ENCODE measurements around the gene EFHD2. TPM values are rescaled to one million over a fixed set of nuclear protein-coding genes. Genes with fewer than 3 reads are reported as not detected.
A peak's percentile ranks its signal among the peaks of the same experiment; 100 is the strongest.
"Not testable (repeated sequence)": the region's sequence is repeated elsewhere in the genome, so short reads cannot be mapped to it uniquely, and the experiment has no call there.

The EFHD2 gene
- total RNA-seq, 8 experiments from 2014 or later: 9.1 to 67.9 (median 14.4) TPM

- in situ Hi-C loops (cut with MboI; ENCODE audit: low pct_unique_long_range_greater_than_20kb in 2 of 9, low sequenced_read_pairs in 9 of 9, unreplicated experiment in 9 of 9): no loop called here
- ATAC-seq (replicated peaks in 6 of 8): no peak
- H3K4me3 ChIP-seq: no peak overlapping the region
- H3K27ac ChIP-seq: no peak overlapping the region
- no peaks in the 10 kb centered on the region for H3K4me1 ChIP-seq (replicated peaks in 1 of 2)
- WGBS, 10 experiments: 31 to 100% (median 86%) methylated on average over 1 to 3 of the region's 3 CpGs
These were observed 44.6 kb downstream of the EFHD2 start for GRCh38 chr1:15454256-15454655.

DNA sequence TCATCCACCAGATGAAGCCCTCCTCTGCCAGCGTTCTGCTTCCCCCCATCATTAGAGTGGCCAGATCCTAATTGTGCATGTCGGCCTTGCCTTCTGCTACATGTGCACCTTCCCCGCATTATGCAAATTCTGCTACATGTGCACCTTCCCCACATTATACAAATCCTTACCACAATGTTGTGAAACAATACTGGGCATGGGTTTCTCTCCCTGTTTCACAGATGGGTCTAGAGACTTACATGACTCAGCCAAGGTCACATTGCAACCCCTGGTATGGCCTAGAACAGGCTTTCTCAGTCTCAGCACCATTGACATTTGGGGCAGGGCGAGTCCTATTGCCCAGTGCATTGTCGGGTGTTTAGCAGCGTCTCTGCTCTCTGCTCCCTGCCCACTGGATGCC is 45.8 kb downstream of the EFHD2 start:
- WGBS, 10 experiments: 0 to 100% (median 80%) methylated on average over 1 to 6 of the region's 6 CpGs; no CpG with 5 or more reads in 3 of the 10 experiments
- in situ Hi-C loops (cut with MboI; ENCODE audit: low pct_unique_long_range_greater_than_20kb in 2 of 9, low sequenced_read_pairs in 9 of 9, unreplicated experiment in 9 of 9): no loop called here
- ATAC-seq (replicated peaks in 6 of 8): no peak

GRCh38 chr1:15456313-15456954 is 46.7 kb downstream of the EFHD2 start, which contains the start of gene CELA2A:
TSS of gene CELA2A (plus strand) at chr1:15456732. CDS start at chr1:15456754, 22 bp downstream.
- ATAC-seq (replicated peaks in 6 of 8): no peak
- H3K4me1 ChIP-seq (replicated peaks in 1 of 2): peaks cover 6 to 7% of the 10 kb centered on the region in 2 donors
- no peak within 1 kb of the TSS for H3K4me3 ChIP-seq
- in situ Hi-C loops (cut with MboI; ENCODE audit: low pct_unique_long_range_greater_than_20kb in 2 of 9, low sequenced_read_pairs in 9 of 9, unreplicated experiment in 9 of 9): no loop called here
- 56 to 100% (median 86%) methylated on average over 2 to 8 of the region's 8 CpGs; no CpG with 5 or more reads in 2 of the 10 experiments for WGBS, 10 experiments
- no peak within 1 kb of the TSS for H3K27ac ChIP-seq

More for the DNA sequence above, 45.8 kb downstream of the EFHD2 start:
- H3K4me3 ChIP-seq: no peak overlapping the region
- no peak overlapping the region for H3K27ac ChIP-seq
- peaks cover 6 to 7% of the 10 kb centered on the region in 2 donors for H3K4me1 ChIP-seq (replicated peaks in 1 of 2)

DNA sequence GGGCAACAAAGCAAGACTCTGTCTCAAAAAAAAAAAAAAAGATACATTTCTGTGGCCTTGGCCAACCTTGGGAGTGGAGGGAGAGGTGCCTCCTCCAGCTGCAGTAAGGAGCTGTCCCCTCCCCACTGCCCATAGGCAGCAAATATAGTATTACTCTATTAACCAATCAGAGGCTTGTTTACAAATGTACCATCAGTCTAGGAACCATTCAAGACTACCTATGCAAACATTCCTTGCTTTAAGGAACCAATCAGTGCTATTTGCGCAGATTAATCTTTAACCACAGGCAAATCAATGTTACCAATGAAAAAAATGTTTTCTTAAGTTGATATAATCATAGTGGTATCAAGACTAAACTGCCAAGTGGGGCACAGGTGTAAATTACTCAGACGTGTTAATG is 47.9 kb downstream of the EFHD2 start:
- WGBS, 10 experiments: 57 to 100% (median 82%) methylated on average over 1 to 2 of the region's 2 CpGs; no CpG with 5 or more reads in 4 of the 10 experiments
- in situ Hi-C loops (cut with MboI; ENCODE audit: low pct_unique_long_range_greater_than_20kb in 2 of 9, low sequenced_read_pairs in 9 of 9, unreplicated experiment in 9 of 9): no loop called here
- ATAC-seq (replicated peaks in 6 of 8): no peak

GRCh38 chr1:15458388-15458787 is 48.7 kb downstream of the EFHD2 start:
- H3K4me1 ChIP-seq (replicated peaks in 1 of 2): not testable (repeated sequence)
- peak in 1 of 8 experiments; percentile 36 for ATAC-seq (replicated peaks in 6 of 8)
- 83 to 100% (median 90%) methylated on average over 1 to 4 of the region's 4 CpGs; no CpG with 5 or more reads in 5 of the 10 experiments for WGBS, 10 experiments

More for the DNA sequence above, 47.9 kb downstream of the EFHD2 start:
- peaks cover 6 to 7% of the 10 kb centered on the region in 2 donors for H3K4me1 ChIP-seq (replicated peaks in 1 of 2)
- H3K27ac ChIP-seq: no peak overlapping the region
- H3K4me3 ChIP-seq: no peak overlapping the region

DNA sequence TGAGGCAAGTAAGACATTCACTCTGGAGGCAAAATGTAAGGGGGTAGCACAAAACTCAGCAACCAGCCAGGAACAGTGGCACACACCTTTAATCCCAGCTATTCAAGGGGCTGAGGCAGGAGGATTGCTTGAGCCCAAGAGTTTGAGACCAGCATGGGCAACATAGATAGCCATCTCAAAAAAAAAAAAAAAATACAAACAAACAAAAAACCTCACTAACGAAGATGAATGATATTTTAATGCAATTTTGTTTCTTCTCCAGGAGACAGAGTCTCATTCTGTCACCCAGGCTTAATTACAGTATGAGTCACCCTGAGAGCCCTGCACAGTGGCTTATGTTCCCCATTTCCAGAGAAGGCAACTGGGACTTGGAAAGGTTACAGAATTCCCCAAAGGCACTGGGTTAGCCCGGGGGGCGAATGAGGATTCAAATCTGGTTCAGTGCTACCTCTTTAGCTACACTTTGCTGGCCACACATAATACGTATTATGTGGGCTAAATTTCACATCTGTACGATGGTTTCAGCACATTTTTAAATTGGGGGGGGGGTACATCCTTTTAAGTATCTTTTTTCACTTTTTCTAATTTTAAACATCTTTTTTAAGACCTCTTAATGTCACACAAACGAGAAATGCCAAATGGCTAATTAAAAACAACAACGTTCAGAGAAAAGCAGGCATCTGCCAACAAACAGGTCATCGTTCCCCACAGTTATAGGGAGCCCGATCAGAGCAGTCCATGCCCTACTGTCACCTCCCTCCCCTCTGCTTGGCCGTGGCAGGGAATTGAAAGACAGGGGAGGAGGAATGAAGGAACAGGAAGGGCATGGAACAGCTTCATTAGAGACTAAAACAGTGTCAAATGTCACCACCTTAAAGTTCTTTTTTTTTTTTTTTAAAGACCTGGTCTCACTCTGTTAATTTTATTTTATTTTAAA is 50.4 kb downstream of the EFHD2 start:
- 2 to 69% (median 59%) methylated on average over 6 to 10 of the region's 10 CpGs for WGBS, 10 experiments
- no peak overlapping the region for H3K4me3 ChIP-seq
- H3K27ac ChIP-seq: peak overlapping the region in 1 of 2 donors; percentile 16
- peaks cover 6 to 7% of the 10 kb centered on the region in 2 donors for H3K4me1 ChIP-seq (replicated peaks in 1 of 2)
- ATAC-seq (replicated peaks in 6 of 8): peak in 7 of 8 experiments; percentile 40 to 96 (median 94)
- in situ Hi-C loops (cut with MboI; ENCODE audit: low pct_unique_long_range_greater_than_20kb in 2 of 9, low sequenced_read_pairs in 9 of 9, unreplicated experiment in 9 of 9): no loop called here

More at GRCh38 chr1:15458388-15458787, 48.7 kb downstream of the EFHD2 start:
- H3K27ac ChIP-seq; in situ Hi-C loops (cut with MboI; ENCODE audit: low pct_unique_long_range_greater_than_20kb in 2 of 9, low sequenced_read_pairs in 9 of 9, unreplicated experiment in 9 of 9); H3K4me3 ChIP-seq: not testable (repeated sequence)

DNA sequence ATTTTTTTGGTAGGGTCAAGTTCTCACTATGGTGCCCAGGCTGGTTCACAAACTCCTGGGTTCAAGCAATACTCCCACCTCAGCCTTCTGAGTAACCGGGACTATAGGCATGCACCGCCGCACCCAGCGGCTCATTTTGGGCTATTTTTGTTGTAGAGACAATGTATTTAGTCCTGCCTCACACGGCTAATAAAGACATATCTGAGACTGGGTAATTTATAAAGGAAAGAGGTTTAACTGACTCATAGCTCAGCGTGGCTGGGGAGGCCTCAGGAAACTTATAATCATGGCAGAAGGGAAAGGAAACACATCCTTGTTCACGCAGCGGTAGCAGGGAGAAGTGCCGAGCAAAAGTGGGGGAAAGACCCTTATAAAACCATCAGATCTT is 51.0 kb downstream of the EFHD2 start:
- WGBS, 10 experiments: 14 to 100% (median 89%) methylated on average over 1 to 7 of the region's 9 CpGs; no CpG with 5 or more reads in 1 of the 10 experiments
- ATAC-seq (replicated peaks in 6 of 8): no peak
- H3K27ac ChIP-seq: no peak overlapping the region

DNA sequence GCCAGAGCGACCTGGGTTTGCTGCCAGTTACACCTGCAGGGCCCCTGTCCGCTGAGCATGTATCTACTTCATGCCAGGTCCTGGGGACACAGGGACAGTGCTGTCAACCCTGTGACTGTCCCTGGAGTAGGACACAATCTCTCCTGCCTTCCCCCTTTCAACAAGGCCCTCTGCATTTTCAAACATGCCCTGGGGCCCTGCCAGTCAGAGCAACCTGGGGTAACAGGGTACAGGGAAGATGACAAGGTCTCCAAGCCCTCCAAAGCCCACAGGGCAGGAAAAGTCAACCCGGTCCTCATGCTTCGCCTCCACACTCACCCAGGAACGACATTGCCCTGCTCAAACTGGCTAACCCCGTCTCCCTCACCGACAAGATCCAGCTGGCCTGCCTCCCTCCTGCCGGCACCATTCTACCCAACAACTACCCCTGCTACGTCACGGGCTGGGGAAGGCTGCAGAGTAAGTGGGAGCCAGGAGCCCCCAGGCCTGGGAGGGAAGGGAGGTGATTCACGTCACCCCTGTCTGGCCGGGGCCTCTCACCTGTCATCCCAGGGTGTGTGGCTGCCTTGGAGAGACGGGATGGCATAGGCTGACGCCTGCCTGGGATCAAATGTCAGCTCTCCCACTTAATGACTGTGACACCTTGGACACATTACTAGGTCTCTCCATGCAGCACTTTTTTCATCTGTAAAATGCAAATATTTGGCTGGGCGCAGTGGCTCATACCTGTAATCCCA is 53.5 kb downstream of the EFHD2 start:
- in situ Hi-C loops (cut with MboI; ENCODE audit: low pct_unique_long_range_greater_than_20kb in 2 of 9, low sequenced_read_pairs in 9 of 9, unreplicated experiment in 9 of 9); H3K4me1 ChIP-seq (replicated peaks in 1 of 2); H3K27ac ChIP-seq; H3K4me3 ChIP-seq: not testable (repeated sequence)
- peak in 1 of 8 experiments; percentile 5 for ATAC-seq (replicated peaks in 6 of 8)
- WGBS, 10 experiments: 67 to 100% (median 88%) methylated on average over 1 to 7 of the region's 15 CpGs; no CpG with 5 or more reads in 6 of the 10 experiments

More for the DNA sequence above, 51.0 kb downstream of the EFHD2 start:
- Histone ChIP-seq H3K4me3 (no peak overlapping the region), H3K4me1 (replicated peaks in 1 of 2) (peaks cover 6 to 7% of the 10 kb centered on the region in 2 donors)
- in situ Hi-C loops (cut with MboI; ENCODE audit: low pct_unique_long_range_greater_than_20kb in 2 of 9, low sequenced_read_pairs in 9 of 9, unreplicated experiment in 9 of 9): no loop called here

- H3K4me1 ChIP-seq (replicated peaks in 1 of 2); in situ Hi-C loops (cut with MboI; ENCODE audit: low pct_unique_long_range_greater_than_20kb in 2 of 9, low sequenced_read_pairs in 9 of 9, unreplicated experiment in 9 of 9); H3K27ac ChIP-seq; ATAC-seq (replicated peaks in 6 of 8); H3K4me3 ChIP-seq: not testable (repeated sequence)
- 60 to 100% (median 82%) methylated on average over 1 to 5 of the region's 5 CpGs; no CpG with 5 or more reads in 2 of the 10 experiments for WGBS, 10 experiments
These were observed 54.2 kb downstream of the EFHD2 start for GRCh38 chr1:15463926-15464322.

GRCh38 chr1:15465674-15466073 is 56.0 kb downstream of the EFHD2 start:
- Histone ChIP-seq H3K4me3 (no peak overlapping the region), H3K4me1 (replicated peaks in 1 of 2) (no peaks in the 10 kb centered on the region), H3K27ac (no peak overlapping the region)
- 0 to 100% (median 84%) methylated on average over 1 to 6 of the region's 7 CpGs; no CpG with 5 or more reads in 2 of the 10 experiments for WGBS, 10 experiments
- in situ Hi-C loops (cut with MboI; ENCODE audit: low pct_unique_long_range_greater_than_20kb in 2 of 9, low sequenced_read_pairs in 9 of 9, unreplicated experiment in 9 of 9): no loop called here
- ATAC-seq (replicated peaks in 6 of 8): no peak

- 87 to 100% (median 95%) methylated on average over 1 to 18 of the region's 22 CpGs; no CpG with 5 or more reads in 3 of the 10 experiments for WGBS, 10 experiments
- ATAC-seq (replicated peaks in 6 of 8); H3K4me3 ChIP-seq; in situ Hi-C loops (cut with MboI; ENCODE audit: low pct_unique_long_range_greater_than_20kb in 2 of 9, low sequenced_read_pairs in 9 of 9, unreplicated experiment in 9 of 9); H3K4me1 ChIP-seq (replicated peaks in 1 of 2); H3K27ac ChIP-seq: not testable (repeated sequence)
These were observed 57.4 kb downstream of the EFHD2 start for GRCh38 chr1:15466955-15467625.

- H3K4me1 ChIP-seq (replicated peaks in 1 of 2): no peaks in the 10 kb centered on the region
- in situ Hi-C loops (cut with MboI; ENCODE audit: low pct_unique_long_range_greater_than_20kb in 2 of 9, low sequenced_read_pairs in 9 of 9, unreplicated experiment in 9 of 9): no loop called here
- H3K27ac ChIP-seq: no peak overlapping the region
- H3K4me3 ChIP-seq: no peak overlapping the region
- no peak for ATAC-seq (replicated peaks in 6 of 8)
These were observed 58.5 kb downstream of the EFHD2 start for GRCh38 chr1:15468145-15468544.
